IMR-90 (cell line): Measurements from ENCODE around the gene CCDC92. TPM values are rescaled to one million over a fixed set of nuclear protein-coding genes. Genes with fewer than 3 reads are reported as not detected.

Experiments
- ATAC-seq: fragments of 200-7000 bp; cut with Tn5 transposase; 2 replicates; pipeline ENCODE4 v1.9.1; 2020; ENCODE audit warnings: low read depth, mild to moderate bottlenecking, moderate library complexity
- BruUV-seq: library from RNA; stranded (reverse); fragments of 400-500 nt; replicated peaks from 2 replicates; lab custom pipeline; 2021; lab: Mats Ljungman, UMichigan
- CTCF ChIA-PET: fragments of 300-600 bp; formaldehyde crosslinking; extraction: SDS; loops from one replicate; lab custom pipeline; 2021; ENCODE audit warnings: antibody characterized with exemption; lab: Yijun Ruan, JAX
- POLR2A ChIA-PET: fragments of 300-600 bp; sonication (Branson Sonifier 250); formaldehyde crosslinking; loops from one replicate; lab custom pipeline; 2022; ENCODE audit warnings: antibody characterized with exemption; ENCODE audit not compliant: unreplicated experiment; lab: Charles Lee
- DNase-seq: peaks from one replicate; pipeline ENCODE4 v3.0.0; 2013
- H2AFZ ChIP-seq: replicated peaks from 2 replicates; pipeline ENCODE3; 2013; ENCODE audit warnings: low read length, mild to moderate bottlenecking; ENCODE audit not compliant: poor library complexity
- H2AK5ac ChIP-seq: 2 replicates; pipeline ENCODE4 v1.6.1; 2013; ENCODE audit warnings: low read depth, low read length, inconsistent platforms
- H2AK9ac ChIP-seq: replicated peaks from 2 replicates; pipeline ENCODE3; 2013; ENCODE audit warnings: mild to moderate bottlenecking, low read depth, low read length, moderate library complexity; ENCODE audit not compliant: poor library complexity
- H2BK120ac ChIP-seq: 2 replicates; pipeline ENCODE4 v1.6.1; 2013; ENCODE audit warnings: low read depth, low read length, inconsistent platforms
- H2BK15ac ChIP-seq: 3 replicates; pipeline ENCODE4 v1.6.1; 2013; ENCODE audit warnings: low read depth, low read length, inconsistent platforms
- H2BK20ac ChIP-seq: 2 replicates; pipeline ENCODE4 v1.6.1; 2013; ENCODE audit warnings: low read depth, mild to moderate bottlenecking, inconsistent platforms, low read length, moderate library complexity
- H2BK5ac ChIP-seq: 2 replicates; pipeline ENCODE4 v1.6.1; 2013; ENCODE audit warnings: mild to moderate bottlenecking, low read depth, low read length, inconsistent platforms; ENCODE audit not compliant: poor library complexity, severe bottlenecking
- H3K14ac ChIP-seq: replicated peaks from 2 replicates; pipeline ENCODE4 v1.6.1; 2013; ENCODE audit warnings: low read depth, low read length, inconsistent platforms
- H3K18ac ChIP-seq: 2 replicates; pipeline ENCODE4 v1.6.1; 2013; ENCODE audit warnings: low read depth, low read length, control low read depth
- H3K23ac ChIP-seq: 2 replicates; pipeline ENCODE4 v1.6.1; 2013; ENCODE audit warnings: low read depth, low read length, inconsistent platforms
- H3K27ac ChIP-seq: 2 replicates; pipeline ENCODE4 v1.5.1; 2013; ENCODE audit warnings: mild to moderate bottlenecking, control low read depth, low read length; ENCODE audit not compliant: insufficient read depth
- H3K27me3 ChIP-seq: 2 replicates; pipeline ENCODE4 v1.6.1; 2013; ENCODE audit warnings: low read length; ENCODE audit not compliant: control insufficient read depth, insufficient read depth
- H3K36me3 ChIP-seq: 2 replicates; pipeline ENCODE4 v1.6.1; 2013; ENCODE audit warnings: low read length, mixed read lengths; ENCODE audit not compliant: control insufficient read depth, insufficient read depth
- H3K4ac ChIP-seq: 2 replicates; pipeline ENCODE4 v1.6.1; 2013; ENCODE audit warnings: low read depth, low read length, inconsistent platforms
- H3K4me1 ChIP-seq: 2 replicates; pipeline ENCODE4 v1.6.1; 2013; ENCODE audit warnings: low read length, mixed read lengths; ENCODE audit not compliant: control insufficient read depth, insufficient read depth
- H3K4me2 ChIP-seq: 2 replicates; pipeline ENCODE4 v1.6.1; 2013; ENCODE audit warnings: low read depth, mild to moderate bottlenecking, control low read depth, low read length, moderate library complexity
- H3K4me3 ChIP-seq: 2 replicates; pipeline ENCODE4 v1.5.1; 2013; ENCODE audit warnings: low read depth, mild to moderate bottlenecking, control low read depth, low read length, moderate library complexity; ENCODE audit not compliant: insufficient read depth
- H3K56ac ChIP-seq: 2 replicates; pipeline ENCODE4 v1.6.1; 2013; ENCODE audit warnings: low read length, inconsistent platforms; ENCODE audit not compliant: insufficient read depth; ENCODE audit errors: extremely low read depth
- H3K79me1 ChIP-seq, 2 experiments: 2 replicates each; pipeline ENCODE4 v1.6.1; 2013; ENCODE audit warnings: low read length in 2 of 2, inconsistent platforms in 1 of 2, low read depth in 1 of 2
- H3K9ac ChIP-seq: 2 replicates; pipeline ENCODE4 v1.6.1; 2013; ENCODE audit warnings: low read depth, low read length, control low read depth
- H3K9me1 ChIP-seq: 2 replicates; pipeline ENCODE4 v1.6.1; 2013; ENCODE audit warnings: low read length, inconsistent platforms; ENCODE audit not compliant: insufficient read depth
- H3K9me3 ChIP-seq: 2 replicates; pipeline ENCODE4 v1.6.1; 2013; ENCODE audit warnings: low read length; ENCODE audit not compliant: control insufficient read depth, insufficient read depth
- H4K20me1 ChIP-seq: 2 replicates; pipeline ENCODE4 v1.6.1; 2013; ENCODE audit warnings: low read length, inconsistent platforms; ENCODE audit not compliant: insufficient read depth
- H4K5ac ChIP-seq: 2 replicates; pipeline ENCODE4 v1.6.1; 2013; ENCODE audit warnings: mild to moderate bottlenecking, low read depth, low read length, control low read depth
- H4K8ac ChIP-seq, 2 experiments: 2 replicates each; pipeline ENCODE4 v1.6.1; 2013; ENCODE audit warnings: low read depth in 2 of 2, low read length in 2 of 2, control low read depth in 1 of 2, inconsistent platforms in 1 of 2
- H4K91ac ChIP-seq: 2 replicates; pipeline ENCODE4 v1.6.1; 2013; ENCODE audit warnings: low read depth, low read length, inconsistent platforms; ENCODE audit not compliant: insufficient read depth
- CHD1 ChIP-seq: IDR thresholded peaks from 2 replicates; pipeline ENCODE4 v1.6.1; 2012; ENCODE audit warnings: low read depth, low read length, improper control_type of control experiment
- FOS ChIP-seq: fragments of 150-350 bp; IDR thresholded peaks from 2 replicates; pipeline ENCODE4 v1.6.1; 2016; ENCODE audit warnings: low read depth, low read length
- MAFK ChIP-seq: IDR thresholded peaks from 2 replicates; pipeline ENCODE4 v1.6.1; 2012; ENCODE audit warnings: low read depth, low read length, improper control_type of control experiment
- MXI1 ChIP-seq: IDR thresholded peaks from 2 replicates; pipeline ENCODE4 v1.6.1; 2012; ENCODE audit warnings: low read depth, mild to moderate bottlenecking, low read length, moderate library complexity, borderline replicate concordance
- NFE2L2 ChIP-seq: fragments of 150-350 bp; IDR thresholded peaks from 2 replicates; pipeline ENCODE4 v1.6.1; 2016; ENCODE audit warnings: low read depth, mild to moderate bottlenecking, low read length
- POLR2A ChIP-seq: IDR thresholded peaks from 2 replicates; pipeline ENCODE4 v1.6.1; 2012; ENCODE audit warnings: mild to moderate bottlenecking, low read depth, low read length
- RAD21 ChIP-seq: IDR thresholded peaks from 2 replicates; pipeline ENCODE4 v1.6.1; 2012; ENCODE audit warnings: low read length, improper control_type of control experiment
- RCOR1 ChIP-seq: IDR thresholded peaks from 2 replicates; pipeline ENCODE4 v1.6.1; 2012; ENCODE audit warnings: mild to moderate bottlenecking, low read length, improper control_type of control experiment; ENCODE audit not compliant: insufficient replicate concordance
- RFX5 ChIP-seq: IDR thresholded peaks from 2 replicates; pipeline ENCODE4 v1.8.0; 2012; ENCODE audit warnings: low read depth, mild to moderate bottlenecking, low read length, moderate library complexity
- SMC3 ChIP-seq: fragments of 150-350 bp; IDR thresholded peaks from 2 replicates; pipeline ENCODE4 v1.6.1; 2016; ENCODE audit warnings: low read depth, mild to moderate bottlenecking, antibody characterized with exemption, low read length, moderate library complexity
- USF2 ChIP-seq: fragments of 150-350 bp; IDR thresholded peaks from 2 replicates; pipeline ENCODE4 v1.6.1; 2017; ENCODE audit warnings: mild to moderate bottlenecking, antibody characterized with exemption, low read length, low read depth
- whole genome bisulfite sequencing, 2 experiments: methylation state at CpG; one replicate each; pipeline versions ENCODE4 v1.1.5 to v1.1.7; 2013; ENCODE audit warnings: missing lambda C conversion rate in 2 of 2; ENCODE audit not compliant: insufficient read length in 1 of 2; ENCODE audit errors: extremely low coverage in 2 of 2; 5-methylcytosine and 5-hydroxymethylcytosine counted together
- dilution Hi-C: fragments of 300-500 bp; cut with HindIII; formaldehyde crosslinking; loops from one replicate; pipeline ENCODE4 v1.14.3; 2018; ENCODE audit warnings: low sequenced_read_pairs; ENCODE audit not compliant: unreplicated experiment
- in situ Hi-C: fragments of 300-500 bp; cut with MboI; formaldehyde crosslinking; loops from 3 replicates; pipeline ENCODE4 v1.14.3; 2019; ENCODE audit warnings: low sequenced_read_pairs, inconsistent platforms, mixed read lengths
- intact Hi-C: fragments of 100-400 bp; cut with micrococcal nuclease; formaldehyde crosslinking; loops from 2 replicates; pipeline ENCODE4 v1.10.0; 2022
- polyA plus RNA-seq, 3 experiments: library from polyadenylated mRNA; depleted of rRNA; stranded (reverse); fragments of >200 nt; gene quantifications; 2 replicates each; pipeline ENCODE4 v1.2.3, GENCODE V29; 2012; ENCODE audit warnings: low replicate concordance in 1 of 3
- total RNA-seq: library from RNA; depleted of rRNA; stranded (reverse); fragments of >200 nt; gene quantifications from 2 replicates; pipeline ENCODE4 v1.2.3, GENCODE V29; 2012
- TF ChIP-seq, protein P1 (sequence below): conservative IDR thresholded peaks from 2 replicates; pipeline ENCODE4 v1.5.1; 2012; ENCODE audit warnings: mild to moderate bottlenecking, low read depth, low read length, improper control_type of control experiment
- TF ChIP-seq, protein P2 (sequence below): fragments of 150-350 bp; IDR thresholded peaks from 2 replicates; pipeline ENCODE4 v1.6.1; 2016; ENCODE audit warnings: low read depth, mild to moderate bottlenecking, low read length, moderate library complexity, borderline replicate concordance

CCDC92 gene
- total and polyA plus RNA-seq, 2 of the 4 experiments (the other 2 are of a cell fraction) = 5.7 to 55.5 TPM

DNA sequence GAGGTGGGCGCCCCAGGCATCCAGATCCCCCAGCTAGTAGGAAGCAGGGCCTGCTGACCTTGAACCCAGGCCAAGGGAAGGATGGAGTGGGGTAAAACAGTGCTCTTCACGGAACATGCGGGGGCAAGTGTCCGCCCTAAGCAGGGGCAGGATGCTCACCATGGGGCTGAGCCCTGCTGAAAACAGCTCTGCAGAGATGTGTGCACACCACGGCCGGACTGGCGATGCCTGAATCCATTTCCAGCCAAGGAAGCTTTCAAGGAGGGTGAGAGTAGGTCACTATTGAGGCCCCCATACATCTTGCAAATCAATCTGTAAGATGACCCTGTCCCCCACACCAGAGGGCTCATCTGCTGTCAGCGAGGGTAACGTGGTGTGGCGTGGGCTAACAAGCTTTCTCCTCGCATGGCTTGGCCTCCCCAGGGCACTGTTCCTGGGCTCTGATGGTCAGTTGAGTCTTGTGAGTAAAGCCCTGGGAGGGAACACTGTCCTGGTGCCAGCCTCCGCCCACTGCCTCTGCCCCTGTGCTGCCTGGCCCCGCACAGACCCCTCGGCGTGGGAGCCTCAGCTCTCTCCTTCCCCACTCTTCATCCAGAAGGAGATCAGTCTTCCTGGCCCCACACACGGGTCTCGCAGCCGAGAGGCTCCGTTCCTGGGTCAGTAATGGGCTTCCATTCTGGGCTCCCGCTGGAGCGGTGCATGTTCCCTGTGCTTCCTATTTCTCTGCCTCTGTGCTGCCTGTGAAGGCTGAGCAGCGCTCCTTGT, 69.1 kb downstream of the CCDC92 start (continued):
- no peak for TF ChIP-seq FOS

DNA sequence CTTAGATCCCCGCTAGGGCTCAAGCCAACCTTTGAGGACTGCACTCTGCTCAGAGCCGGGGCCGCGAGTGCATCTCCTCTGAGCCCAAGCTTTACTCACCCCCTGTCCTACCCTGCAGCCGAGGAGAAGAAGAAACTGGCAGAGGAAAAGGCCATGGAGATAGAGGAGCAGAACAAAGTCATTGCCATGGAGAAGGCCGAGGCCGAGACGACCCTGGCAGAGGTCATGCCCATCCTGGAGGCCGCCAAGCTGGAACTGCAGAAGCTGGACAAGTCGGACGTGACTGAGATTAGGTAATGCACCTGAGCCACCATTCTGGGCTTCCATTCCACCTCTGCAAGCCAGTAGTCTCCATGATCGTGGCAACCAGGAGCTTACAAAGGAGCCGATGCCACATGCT, 69.8 kb downstream of the CCDC92 start:
- no peak overlapping the region for H3K4me3 ChIP-seq
- no peaks in the 10 kb centered on the region for H3K36me3 ChIP-seq
- no peak overlapping the region for H4K8ac ChIP-seq
- no peak overlapping the region for H2AFZ ChIP-seq
- no peaks in the 10 kb centered on the region for H4K20me1 ChIP-seq
- no peak overlapping the region for H2AK9ac ChIP-seq
- ATAC-seq (no peak), DNase-seq (no peak)
- no peak overlapping the region for H3K56ac ChIP-seq
- H4K5ac ChIP-seq = no peak overlapping the region
- no peak overlapping the region for H2BK15ac ChIP-seq
- no peak overlapping the region for H2AK5ac ChIP-seq
- H3K14ac ChIP-seq = no peak overlapping the region
- H3K9me1 ChIP-seq = no peaks in the 10 kb centered on the region; the same call in 1 of the 2 replicates
- no peak overlapping the region for H3K27ac ChIP-seq
- POLR2A ChIA-PET = no interaction called here
- H3K9ac ChIP-seq = no peak overlapping the region
- no CpG with 5 or more reads among the region's 13 CpGs for WGBS, 2 experiments
- H3K79me1 ChIP-seq = no peaks in the 10 kb centered on the region
- H3K9me3 ChIP-seq = no peaks in the 10 kb centered on the region
- H2BK120ac ChIP-seq = no peak overlapping the region
- no peak overlapping the region for H3K18ac ChIP-seq
- dilution Hi-C loops = no loop called here
- CTCF ChIA-PET = interaction anchor here (1.3 kb wide), 1 partner anchor 81 kb away, joined by 4 read pairs; no protein-coding TSS in a partner anchor
- no TSS peak for BruUV-seq
- intact Hi-C loops = no loop called here
- H3K27me3 ChIP-seq = no peaks in the 10 kb centered on the region; the same call in 1 of the 2 replicates
- H3K4ac ChIP-seq = no peak overlapping the region
- H2BK5ac ChIP-seq = no peak overlapping the region
- in situ Hi-C loops = loop anchor here (5.0 kb wide), 1 partner anchor 74 kb away; no protein-coding TSS in a partner anchor
- no peak overlapping the region for H2BK20ac ChIP-seq
- no peak overlapping the region for H3K4me2 ChIP-seq
- no peak overlapping the region for H3K23ac ChIP-seq
- peaks cover 7% of the 10 kb centered on the region for H3K4me1 ChIP-seq
- no peak overlapping the region for H4K91ac ChIP-seq
- TF ChIP-seq RFX5 = no peak
- no peak for TF ChIP-seq RAD21
- TF ChIP-seq RCOR1 = no peak
- no peak for TF ChIP-seq SMC3
- TF ChIP-seq, protein P1, sequence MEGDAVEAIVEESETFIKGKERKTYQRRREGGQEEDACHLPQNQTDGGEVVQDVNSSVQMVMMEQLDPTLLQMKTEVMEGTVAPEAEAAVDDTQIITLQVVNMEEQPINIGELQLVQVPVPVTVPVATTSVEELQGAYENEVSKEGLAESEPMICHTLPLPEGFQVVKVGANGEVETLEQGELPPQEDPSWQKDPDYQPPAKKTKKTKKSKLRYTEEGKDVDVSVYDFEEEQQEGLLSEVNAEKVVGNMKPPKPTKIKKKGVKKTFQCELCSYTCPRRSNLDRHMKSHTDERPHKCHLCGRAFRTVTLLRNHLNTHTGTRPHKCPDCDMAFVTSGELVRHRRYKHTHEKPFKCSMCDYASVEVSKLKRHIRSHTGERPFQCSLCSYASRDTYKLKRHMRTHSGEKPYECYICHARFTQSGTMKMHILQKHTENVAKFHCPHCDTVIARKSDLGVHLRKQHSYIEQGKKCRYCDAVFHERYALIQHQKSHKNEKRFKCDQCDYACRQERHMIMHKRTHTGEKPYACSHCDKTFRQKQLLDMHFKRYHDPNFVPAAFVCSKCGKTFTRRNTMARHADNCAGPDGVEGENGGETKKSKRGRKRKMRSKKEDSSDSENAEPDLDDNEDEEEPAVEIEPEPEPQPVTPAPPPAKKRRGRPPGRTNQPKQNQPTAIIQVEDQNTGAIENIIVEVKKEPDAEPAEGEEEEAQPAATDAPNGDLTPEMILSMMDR = no peak
- TF ChIP-seq CHD1 = no peak
- TF ChIP-seq MXI1 = no peak
- no peak for TF ChIP-seq FOS
- no peak for TF ChIP-seq USF2
- TF ChIP-seq NFE2L2 = no peak
- TF ChIP-seq MAFK = no peak
- TF ChIP-seq, protein P2, sequence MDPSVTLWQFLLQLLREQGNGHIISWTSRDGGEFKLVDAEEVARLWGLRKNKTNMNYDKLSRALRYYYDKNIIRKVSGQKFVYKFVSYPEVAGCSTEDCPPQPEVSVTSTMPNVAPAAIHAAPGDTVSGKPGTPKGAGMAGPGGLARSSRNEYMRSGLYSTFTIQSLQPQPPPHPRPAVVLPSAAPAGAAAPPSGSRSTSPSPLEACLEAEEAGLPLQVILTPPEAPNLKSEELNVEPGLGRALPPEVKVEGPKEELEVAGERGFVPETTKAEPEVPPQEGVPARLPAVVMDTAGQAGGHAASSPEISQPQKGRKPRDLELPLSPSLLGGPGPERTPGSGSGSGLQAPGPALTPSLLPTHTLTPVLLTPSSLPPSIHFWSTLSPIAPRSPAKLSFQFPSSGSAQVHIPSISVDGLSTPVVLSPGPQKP = no peak
- no peak for TF ChIP-seq POLR2A
